HG03565 (cell line): Measurements from ENCODE around the gene HCFC1.
"Not testable (repeated sequence)": the region's sequence is repeated elsewhere in the genome, so short reads cannot be mapped to it uniquely, and the experiment has no call there.

Source experiments
- ATAC-seq: cut with Tn5 transposase; IDR thresholded peaks from one replicate; pipeline ENCODE4 v1.9.1; 2021; ENCODE audit warnings: mild to moderate bottlenecking, moderate library complexity; ENCODE audit not compliant: unreplicated experiment

The HCFC1 gene

DNA sequence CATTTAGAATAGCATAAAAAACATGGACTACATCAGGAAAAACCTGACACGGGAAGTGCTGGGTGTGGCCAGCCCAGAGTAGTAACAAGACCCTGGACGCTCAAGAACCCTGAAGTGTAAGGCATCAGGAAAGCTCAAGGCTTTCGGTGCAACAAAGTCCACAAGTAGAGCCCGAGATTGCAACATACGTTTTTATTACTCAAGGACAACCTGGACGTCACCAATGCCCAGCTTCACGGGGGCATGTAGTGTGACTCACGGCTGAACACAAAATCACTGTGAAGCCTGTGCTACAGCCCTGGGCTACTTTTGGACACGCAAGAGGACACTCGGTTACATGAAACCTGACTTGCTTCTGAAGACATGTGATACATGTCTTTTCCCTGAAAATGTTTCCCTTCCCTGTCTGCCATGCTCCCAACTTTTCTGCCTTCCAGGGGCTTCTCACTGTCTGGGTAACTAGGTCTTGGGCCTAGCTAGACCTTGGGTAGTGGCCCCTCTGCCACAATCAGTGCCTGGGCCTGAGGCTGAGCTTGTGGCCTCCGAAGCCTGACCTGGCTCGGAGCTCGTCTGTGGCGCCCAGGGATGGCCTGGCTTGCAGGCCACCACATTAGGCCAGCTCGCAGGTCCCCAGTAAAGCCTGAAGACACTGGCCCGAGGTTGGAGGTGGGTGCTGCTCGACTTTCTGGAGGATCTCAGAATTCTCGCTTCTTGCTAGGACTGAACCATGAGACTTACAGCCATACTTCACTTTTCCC is 38.9 kb upstream of the HCFC1 start:
- ATAC-seq = no peak

DNA sequence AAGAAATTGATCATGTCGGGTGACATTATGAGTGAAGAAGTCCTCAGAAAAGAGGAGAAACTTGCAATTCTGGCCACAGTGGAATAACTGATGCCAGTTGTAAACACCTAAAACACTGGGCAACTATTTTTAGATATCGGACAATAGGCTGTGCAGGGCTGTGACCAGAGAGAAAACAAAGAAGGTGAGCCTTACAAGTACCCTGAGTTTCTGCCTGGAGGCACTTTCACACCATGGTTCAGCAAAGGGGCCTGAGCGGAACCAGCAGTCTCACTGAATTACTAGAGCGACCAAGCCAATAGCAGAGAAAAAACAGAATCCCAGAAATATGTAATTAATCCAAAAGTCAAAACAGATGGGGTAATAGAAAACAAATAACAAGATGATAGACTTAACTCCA is 36.9 kb upstream of the HCFC1 start:
- no peak for ATAC-seq

DNA sequence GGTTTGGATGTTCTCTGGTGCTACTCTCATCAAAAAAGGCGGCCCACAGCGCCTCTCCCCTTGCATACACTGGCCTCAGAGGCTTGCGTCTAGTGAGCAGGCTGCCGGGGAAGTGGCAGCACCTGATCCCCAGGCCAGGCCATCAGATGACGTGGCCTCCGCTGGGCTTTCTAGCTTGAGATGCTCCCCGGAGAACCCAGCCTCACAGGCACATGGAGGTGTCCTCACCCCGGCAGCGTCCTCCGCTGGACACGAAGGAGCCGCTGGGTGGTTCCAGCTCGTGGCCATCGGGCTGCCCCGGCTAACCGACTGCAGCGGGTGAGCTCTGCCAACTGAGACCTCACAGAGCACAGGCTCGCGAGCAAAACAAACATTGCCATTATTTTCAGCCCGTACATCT is 35.3 kb upstream of the HCFC1 start:
- ATAC-seq = no peak

DNA sequence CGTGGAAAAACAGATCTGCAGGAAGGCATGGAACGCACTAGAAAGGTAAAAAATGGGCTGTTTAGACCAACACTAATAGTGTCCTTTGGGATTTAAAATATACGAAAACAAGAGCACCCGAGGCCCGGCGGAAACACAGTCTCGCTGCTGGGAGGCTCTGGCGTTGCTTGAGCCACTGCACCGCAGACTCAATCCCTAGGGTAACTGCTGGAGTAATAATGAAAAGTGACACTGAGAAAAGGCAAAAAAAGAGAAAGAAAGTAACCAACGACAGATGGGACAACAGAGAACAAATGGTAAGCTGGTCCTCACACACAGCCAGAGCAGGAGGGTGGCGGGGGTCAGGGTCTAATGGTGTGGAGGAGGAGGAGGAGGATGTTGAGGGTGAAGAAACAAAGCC is 32.7 kb upstream of the HCFC1 start:
- no peak for ATAC-seq

DNA sequence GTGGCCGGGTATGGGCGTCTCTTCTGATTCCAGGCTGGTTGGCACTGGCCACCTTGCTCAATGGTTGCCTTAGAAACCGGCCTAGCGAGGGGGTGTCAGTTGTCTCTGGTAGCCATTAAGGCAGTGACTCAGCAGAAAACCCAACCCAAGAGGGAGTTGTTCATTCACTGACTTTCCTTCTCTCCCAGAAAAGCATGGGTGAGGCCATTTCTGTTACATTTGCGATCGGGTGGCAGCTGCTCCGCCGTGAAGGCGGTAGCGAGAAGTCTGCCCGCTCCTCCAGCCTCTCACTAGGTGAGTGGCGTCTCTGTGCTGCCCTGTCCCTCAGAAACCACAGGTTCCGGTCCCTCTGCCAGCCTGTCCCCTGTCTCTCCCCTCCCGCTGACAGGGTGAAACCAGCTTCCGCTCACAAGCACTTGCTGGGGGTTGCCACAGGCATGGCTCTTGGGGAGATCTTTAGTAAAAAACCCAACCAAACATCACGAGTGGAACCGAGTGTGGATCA is 30.6 kb upstream of the HCFC1 start:
- ATAC-seq = no peak

- no peak for ATAC-seq
Observed at GRCh38 chrX:154000051-154000450, 28.4 kb upstream of the HCFC1 start.

GRCh38 chrX:153999359-154000037 is 27.9 kb upstream of the HCFC1 start:
- no peak for ATAC-seq

GRCh38 chrX:153995504-153995903 is 23.9 kb upstream of the HCFC1 start:
- no peak for ATAC-seq

GRCh38 chrX:153994398-153994797 is 22.8 kb upstream of the HCFC1 start:
- ATAC-seq = not testable (repeated sequence)

DNA sequence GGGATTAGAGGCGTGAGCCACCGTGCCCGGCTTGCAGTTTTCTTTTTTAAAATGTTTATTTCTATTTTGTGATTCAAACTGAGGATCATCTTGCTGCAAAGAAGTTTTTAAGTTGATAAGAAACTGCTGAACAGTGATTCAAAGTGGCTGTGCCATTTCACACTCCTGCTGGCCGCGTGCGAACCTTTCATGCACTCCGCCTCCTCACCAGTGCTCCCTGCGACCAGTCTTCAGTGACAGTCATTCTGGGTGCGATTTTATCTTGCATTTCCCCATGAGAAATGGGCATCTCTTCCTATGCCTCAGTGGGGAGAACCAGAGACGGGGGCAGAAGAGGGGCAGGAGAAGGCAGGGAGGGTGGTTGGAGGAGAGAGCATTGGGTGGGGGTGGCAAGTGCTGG is 22.4 kb upstream of the HCFC1 start:
- no peak for ATAC-seq

DNA sequence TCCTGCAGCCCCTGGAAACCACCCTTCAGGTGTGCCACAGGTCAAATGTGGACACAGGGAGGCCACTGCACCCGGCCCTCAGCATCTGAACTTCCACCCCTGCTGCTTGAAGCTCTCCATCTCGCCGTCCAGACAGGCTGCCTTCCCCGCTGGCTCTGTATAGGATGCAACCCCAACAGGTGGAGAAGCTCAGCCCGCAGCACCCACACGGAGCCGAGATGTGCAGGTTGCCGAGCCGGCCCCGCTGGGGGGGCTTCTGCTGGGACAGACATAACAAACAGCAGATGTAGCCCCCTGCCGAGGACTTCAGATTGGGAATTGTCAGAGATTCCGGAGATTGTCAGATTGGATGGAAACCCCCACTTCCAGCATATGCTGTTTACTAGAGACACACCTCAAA is 21.5 kb upstream of the HCFC1 start:
- ATAC-seq = no peak

DNA sequence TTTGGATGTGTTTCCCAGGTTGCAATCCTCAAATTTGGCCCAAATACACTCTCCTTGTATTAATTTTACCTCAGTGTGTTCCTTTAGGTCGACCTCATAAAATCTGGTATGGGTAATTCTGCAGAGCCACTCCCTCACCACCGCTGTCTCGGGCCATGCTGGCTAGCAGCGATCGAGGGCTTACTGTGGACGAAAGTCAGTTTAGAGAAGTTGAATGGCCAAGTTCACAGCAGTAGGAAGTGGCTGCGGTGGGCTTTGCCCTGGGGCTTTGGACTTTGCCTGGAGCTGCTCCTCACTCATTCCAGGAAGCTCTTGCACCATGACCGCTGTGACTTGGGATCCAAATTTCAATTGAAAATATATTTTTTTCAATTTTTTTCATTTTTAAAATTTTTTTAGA is 20.6 kb upstream of the HCFC1 start:
- no peak for ATAC-seq

DNA sequence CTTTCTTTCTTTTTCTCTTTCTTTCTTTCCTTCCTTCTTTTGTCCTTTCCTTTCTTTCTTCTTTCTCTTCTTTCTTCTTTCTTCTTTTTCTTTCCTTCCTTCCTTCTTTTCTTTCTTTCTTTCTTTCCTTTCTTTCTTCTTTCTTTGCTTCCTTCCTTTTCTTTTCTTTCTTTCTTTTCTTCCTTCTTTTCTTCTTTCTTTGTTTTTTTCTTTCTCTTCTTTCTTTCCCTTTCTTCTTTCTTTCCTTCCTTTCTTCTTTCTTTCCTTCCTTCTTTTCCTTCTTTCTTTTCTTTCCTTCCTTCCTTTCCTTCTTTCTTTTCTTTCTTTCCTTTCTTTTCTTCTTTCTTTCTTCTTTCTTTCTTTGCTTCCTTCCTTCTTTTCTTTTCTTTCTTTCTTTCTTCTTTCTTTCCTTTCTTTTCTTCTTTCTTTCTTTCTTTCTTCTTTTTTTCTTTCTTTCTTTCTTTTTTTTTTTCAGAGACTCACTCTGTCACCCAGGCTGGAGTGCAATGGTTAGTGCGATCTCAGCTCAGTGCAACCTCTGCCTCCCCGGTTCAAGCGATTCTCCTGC is 19.5 kb upstream of the HCFC1 start:
- ATAC-seq = no peak

DNA sequence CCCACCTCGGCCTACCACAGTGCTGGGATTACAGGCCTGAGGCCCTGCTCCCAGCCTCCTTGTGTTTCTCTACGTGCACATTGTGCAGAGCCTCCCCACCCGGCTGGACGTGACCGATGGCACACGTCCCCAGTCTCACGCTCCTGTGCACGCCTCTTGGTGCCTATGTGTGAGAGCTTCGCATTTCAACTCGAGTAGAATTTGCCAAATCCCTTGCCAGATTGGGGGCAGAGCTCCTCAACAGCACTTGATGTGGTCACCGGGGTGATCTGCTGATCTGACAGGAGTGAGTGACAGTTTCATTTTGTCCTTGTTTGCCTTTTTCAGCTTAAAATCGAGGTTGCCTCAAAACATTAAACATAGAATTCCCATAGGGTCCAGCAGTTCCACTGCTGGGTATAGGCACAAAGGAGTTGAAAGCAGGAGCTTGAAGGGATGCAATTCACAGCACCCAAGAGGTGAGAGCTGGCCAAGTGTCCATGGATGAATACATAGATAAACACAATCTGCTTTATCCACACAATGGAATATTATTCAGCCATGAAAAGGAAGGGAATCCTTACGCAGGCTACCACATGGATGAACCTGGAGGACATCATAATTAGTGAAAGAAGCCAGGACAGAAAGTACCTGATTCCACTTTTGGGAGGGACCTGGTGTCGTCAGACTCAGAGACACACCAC is 18.5 kb upstream of the HCFC1 start:
- no peak for ATAC-seq

- ATAC-seq = no peak
Observed at GRCh38 chrX:153988493-153988892, 16.9 kb upstream of the HCFC1 start.

DNA sequence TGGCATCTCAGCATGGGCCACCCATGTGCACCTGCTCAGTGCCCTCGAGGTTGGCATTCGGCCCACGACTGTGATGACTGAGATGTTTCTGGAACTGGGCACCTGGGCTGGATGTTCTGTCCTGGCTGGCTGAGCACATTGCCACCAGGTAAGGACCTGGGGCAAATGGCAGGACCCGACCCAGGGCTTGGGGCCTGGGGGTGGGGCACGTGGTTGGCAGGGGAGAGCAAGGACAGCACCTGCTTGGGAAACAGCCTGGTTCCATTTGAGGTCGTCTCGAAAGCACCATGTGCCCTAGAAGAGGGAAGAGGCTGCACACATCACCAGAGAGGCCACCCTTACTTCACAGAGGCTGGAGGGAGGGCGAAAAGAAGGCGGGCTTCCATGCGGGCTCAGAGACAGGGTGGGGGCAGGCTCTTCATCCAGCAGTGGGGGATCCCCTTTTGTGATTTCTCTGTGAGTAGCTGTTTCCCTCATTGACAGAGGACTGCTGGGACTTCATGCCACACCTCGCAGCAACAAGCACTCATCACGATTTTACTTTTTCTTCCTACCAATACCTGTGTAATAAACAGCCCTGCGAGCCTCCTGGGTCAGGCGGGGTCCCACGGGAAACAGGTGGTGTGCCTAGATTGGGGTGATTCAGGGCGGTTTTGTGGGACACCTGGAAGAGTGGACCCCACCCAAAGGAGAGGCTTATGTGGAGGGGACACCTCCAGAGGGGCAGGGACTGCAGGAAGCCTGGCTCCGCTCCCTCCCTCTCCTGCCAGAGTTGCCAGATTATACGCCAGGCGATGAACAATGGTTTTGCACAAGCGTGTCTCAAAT is 12.9 kb upstream of the HCFC1 start:
- no peak for ATAC-seq

DNA sequence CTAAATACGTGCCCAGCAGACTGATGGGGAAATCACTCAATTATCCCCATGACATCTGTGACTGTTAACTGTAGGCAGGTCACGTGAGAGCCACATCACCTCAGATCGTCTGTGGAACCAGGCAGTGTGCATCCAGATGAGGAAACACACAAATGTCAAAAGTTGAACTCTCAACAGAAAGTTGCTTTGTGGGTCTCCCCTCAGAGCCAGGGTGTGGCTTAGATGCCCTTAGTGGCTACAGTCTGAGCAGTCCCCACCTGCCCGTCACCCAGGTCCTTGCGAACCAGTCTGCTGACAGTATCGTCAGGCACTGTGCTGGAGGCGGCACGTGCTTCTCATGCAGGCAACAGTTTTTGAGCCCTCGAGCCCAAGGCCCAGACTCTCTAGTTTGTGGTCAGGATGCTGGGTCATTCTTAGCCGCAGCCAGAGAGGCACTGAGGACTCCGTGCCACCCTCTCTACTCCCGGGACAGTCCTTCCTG is 11.7 kb upstream of the HCFC1 start:
- ATAC-seq = no peak

DNA sequence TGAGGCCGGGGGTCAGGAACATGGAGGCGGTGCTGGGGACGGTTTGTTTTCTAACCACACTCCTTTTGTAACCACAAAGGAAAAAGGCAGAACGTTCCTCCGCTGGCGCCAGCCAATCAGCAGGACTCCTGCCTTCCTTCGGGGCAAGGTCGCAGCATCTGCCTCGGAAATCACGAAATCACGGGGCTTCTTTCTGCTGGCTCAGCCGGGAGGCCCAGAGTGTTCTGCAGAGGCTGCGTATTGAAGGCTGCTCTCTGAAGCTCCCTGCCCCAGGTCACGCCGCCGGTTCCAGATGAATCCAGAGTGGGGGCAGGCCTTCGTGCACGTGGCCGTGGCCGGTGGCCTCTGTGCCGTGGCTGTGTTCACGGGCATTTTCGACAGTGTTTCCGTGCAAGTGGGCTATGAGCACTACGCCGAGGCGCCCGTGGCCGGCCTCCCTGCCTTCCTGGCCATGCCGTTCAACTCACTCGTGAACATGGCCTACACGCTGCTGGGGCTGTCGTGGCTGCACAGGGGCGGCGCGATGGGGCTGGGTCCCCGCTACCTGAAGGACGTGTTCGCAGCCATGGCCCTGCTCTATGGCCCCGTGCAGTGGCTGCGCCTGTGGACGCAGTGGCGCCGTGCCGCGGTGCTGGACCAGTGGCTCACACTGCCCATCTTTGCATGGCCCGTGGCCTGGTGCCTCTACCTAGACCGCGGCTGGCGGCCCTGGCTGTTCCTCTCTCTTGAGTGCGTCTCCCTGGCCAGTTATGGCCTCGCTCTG is 10.3 kb upstream of the HCFC1 start:
- no peak for ATAC-seq

DNA sequence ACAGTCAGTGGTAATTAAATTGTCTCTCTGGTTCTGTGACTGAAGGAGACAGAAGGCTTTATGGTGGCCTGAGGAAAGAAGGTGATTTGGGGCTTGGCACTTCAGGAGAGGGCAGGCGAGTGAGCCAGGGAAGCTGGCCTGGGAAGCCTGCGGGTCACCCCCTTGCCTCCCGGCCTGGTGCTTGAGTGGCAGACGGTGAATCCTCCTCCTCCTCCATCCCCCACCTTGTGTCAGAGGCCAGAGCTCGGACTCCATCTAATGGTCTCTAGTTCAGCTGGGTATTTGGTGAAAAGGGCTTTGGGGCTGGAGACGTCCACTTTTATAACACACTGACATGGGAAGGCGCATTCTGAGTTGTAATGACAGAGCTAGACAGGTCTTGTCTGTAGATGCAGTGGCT is 9.6 kb upstream of the HCFC1 start:
- ATAC-seq = no peak

GRCh38 chrX:153980394-153980793 is 8.8 kb upstream of the HCFC1 start:
- not testable (repeated sequence) for ATAC-seq
